Activated naive CD4-positive, alpha-beta T cell treated with anti-CD3 and anti-CD28 coated beads, Interleukin-2, amount 10 ng/mL, durations not matched to agents 7 days and 5 days (primary cell): ENCODE measurements around the gene FOXE1.

Experiments
- CTCF ChIA-PET: fragments of 350-600 bp; sonication (Branson Sonifier 250); formaldehyde crosslinking; loops from one replicate; lab custom pipeline; 2021; ENCODE audit warnings: antibody characterized with exemption; lab: Charles Lee
- DNase-seq: peaks from one replicate; pipeline ENCODE4 v3.0.0-alpha.2; 2020
- H3K27ac Mint-ChIP-seq: one replicate; pipeline ENCODE4 v1.8.0; 2021; ENCODE audit warnings: mild to moderate bottlenecking, moderate library complexity, mixed read lengths
- H3K27me3 Mint-ChIP-seq: one replicate; pipeline ENCODE4 v1.8.0; 2021; ENCODE audit warnings: mild to moderate bottlenecking, mixed read lengths
- H3K36me3 Mint-ChIP-seq: one replicate; pipeline ENCODE4 v1.8.0; 2021; ENCODE audit warnings: mixed read lengths
- H3K4me1 Mint-ChIP-seq: one replicate; pipeline ENCODE4 v1.8.0; 2021; ENCODE audit warnings: mixed read lengths
- H3K4me3 Mint-ChIP-seq: one replicate; pipeline ENCODE4 v1.8.0; 2021; ENCODE audit warnings: mild to moderate bottlenecking, moderate library complexity, mixed read lengths
- H3K9me3 Mint-ChIP-seq: one replicate; pipeline ENCODE4 v1.8.0; 2021; ENCODE audit warnings: mixed read lengths

The FOXE1 gene

GRCh38 chr9:97895695-97896332 lies 42.8 kb downstream of the FOXE1 start:
- peaks cover 18% of the 10 kb centered on the region for H3K36me3 Mint-ChIP-seq
- H3K9me3 Mint-ChIP-seq: peaks cover 10% of the 10 kb centered on the region
- H3K27me3 Mint-ChIP-seq: no peaks in the 10 kb centered on the region
- H3K27ac Mint-ChIP-seq: no peak overlapping the region
- peak; percentile 42 for DNase-seq
- peaks cover 17% of the 10 kb centered on the region for H3K4me1 Mint-ChIP-seq
- CTCF ChIA-PET: interaction anchor here (0.5 to 3.0 kb wide), 10 partner anchors 8 to 1305 kb away, joined by 3 to 12 read pairs (median 4); partner anchors contain the start of gene TRMO
- no peak overlapping the region for H3K4me3 Mint-ChIP-seq

DNA sequence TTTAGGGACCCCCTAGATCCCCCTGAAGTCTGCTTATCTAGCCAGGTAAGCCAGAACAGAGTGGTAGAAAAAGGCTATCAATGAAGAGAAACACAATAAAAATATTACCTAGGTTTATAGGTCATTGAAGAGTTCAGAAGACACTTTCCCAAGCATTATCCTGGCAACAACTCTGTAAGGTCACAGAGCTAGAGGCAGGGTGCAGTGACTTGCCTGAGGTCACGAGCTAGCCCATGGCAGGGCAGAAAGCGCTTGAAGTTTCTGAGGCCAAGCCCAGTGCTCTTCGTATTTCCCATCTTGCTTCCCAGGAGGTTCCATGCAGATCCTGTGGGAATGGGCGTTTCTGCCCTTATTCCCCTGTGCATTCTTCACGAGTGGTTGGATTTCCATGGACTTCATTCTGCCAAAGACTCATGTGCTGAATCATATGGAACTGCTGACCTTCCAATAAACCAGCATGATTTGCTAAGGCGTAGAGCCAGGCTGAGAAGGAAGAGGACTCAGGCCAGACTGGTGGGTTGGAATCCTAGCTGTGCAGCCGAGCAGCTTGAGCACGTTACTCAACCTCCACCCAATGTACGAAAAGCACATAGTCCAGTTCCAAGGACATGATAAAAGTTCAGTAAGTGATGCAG lies 47.2 kb downstream of the FOXE1 start:
- peaks cover 59% of the 10 kb centered on the region for H3K4me1 Mint-ChIP-seq

DNA sequence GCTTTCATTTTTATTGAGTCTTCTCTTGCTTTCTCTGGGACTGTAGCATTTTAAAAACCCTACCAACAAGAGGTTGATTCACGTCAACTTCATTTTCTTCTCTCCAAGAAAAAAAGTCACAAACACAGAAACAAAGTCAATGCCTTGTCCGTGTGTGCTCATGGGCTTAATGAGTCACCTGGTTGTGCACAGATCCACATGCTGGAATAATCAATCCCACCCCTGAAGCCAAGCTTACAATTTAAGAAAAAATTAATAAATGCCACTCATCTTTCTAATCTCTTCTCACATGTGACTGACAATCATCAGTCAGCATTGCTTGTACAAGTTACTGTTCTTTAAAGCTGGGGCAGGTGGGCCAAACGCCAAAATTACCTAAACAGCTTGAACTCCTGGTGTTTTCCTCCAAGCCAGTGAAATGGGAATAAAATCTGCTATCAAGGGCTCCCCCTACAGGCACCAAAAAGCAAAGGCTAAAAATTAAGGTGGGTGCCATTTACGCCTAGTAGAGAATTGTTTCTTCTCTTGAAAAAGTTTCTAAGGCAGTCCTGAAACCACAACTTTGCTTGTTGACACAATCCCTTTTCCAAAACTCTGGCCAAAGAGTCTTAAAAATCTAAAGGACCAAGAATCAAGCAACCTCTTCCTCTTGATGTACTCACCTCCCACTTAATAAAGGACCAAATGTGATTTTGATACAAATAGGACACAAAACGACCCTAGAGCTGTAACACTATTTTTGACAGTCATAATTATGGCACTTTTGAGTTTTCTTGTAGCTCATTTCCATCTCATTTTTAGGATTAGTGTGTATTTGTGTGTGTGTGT lies 47.9 kb downstream of the FOXE1 start:
- Mint-ChIP-seq H3K36me3 (peaks cover 34% of the 10 kb centered on the region), H3K27ac (peak overlapping the region; percentile 86), H3K4me3 (no peak overlapping the region), H3K27me3 (no peaks in the 10 kb centered on the region), H3K4me1 (peaks cover 62% of the 10 kb centered on the region), H3K9me3 (no peaks in the 10 kb centered on the region)
- CTCF ChIA-PET: interaction anchor here (0.8 to 5.9 kb wide), 17 partner anchors 10 to 227 kb away, joined by 3 to 134 read pairs (median 4); partner anchors contain the start of gene TRMO
- DNase-seq: peak; percentile 36

More for the DNA sequence above, 47.2 kb downstream of the FOXE1 start:
- CTCF ChIA-PET: interaction anchor here (1.0 to 5.9 kb wide), 13 partner anchors 9 to 194 kb away, joined by 3 to 134 read pairs (median 5); partner anchors contain the start of gene TRMO
- H3K9me3 Mint-ChIP-seq: no peaks in the 10 kb centered on the region
- H3K4me3 Mint-ChIP-seq: no peak overlapping the region
- no peak overlapping the region for H3K27ac Mint-ChIP-seq
- H3K27me3 Mint-ChIP-seq: no peaks in the 10 kb centered on the region
- H3K36me3 Mint-ChIP-seq: peaks cover 39% of the 10 kb centered on the region
- no peak for DNase-seq

DNA sequence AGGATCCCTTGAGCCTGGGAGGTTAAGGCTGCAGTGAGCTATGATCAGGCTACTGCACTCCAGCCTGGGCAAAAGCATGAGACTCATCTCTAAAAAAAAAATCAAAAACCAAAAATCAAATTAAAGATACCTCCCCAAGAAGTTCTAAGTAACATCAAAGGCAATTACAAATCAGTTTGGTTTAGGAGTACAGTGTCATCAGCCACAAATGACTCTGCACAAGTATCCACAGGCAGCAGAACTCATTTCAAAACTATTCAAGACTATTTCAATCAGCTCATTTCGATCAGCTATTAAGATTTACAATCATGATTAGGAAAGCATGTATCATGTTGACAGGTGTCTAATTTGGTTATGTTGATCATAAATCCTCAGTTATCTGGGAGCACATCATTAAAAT lies 50.2 kb downstream of the FOXE1 start:
- Mint-ChIP-seq H3K9me3 (no peaks in the 10 kb centered on the region), H3K4me3 (peak overlapping the region; percentile 35), H3K36me3 (peaks cover 47% of the 10 kb centered on the region), H3K27ac (peak overlapping the region; percentile 97), H3K27me3 (no peaks in the 10 kb centered on the region), H3K4me1 (peaks cover 80% of the 10 kb centered on the region)
- CTCF ChIA-PET: interaction anchor here (1.3 to 5.9 kb wide), 4 partner anchors 8 to 135 kb away, joined by 3 to 134 read pairs (median 24); partner anchors contain the start of gene TRMO
- DNase-seq: no peak

DNA sequence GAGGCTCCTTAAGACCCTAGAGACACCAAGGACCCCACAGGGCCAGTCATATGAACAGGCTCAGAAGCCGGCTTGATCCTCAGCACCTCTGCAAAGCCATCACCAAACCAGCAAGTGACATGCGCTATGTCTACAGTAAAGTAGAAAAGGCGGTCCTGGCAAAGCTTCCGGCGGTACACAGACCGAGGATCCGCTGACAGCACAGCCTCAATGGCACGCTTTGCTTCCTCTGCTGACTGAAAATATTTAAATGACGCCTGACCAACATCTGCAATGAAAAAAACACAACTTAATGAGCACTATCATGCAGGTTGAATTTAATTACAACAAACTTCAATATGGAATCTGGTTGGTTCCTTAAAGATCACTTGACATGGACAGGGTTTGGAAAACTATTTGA lies 51.7 kb downstream of the FOXE1 start:
- CTCF ChIA-PET: interaction anchor here (1.8 to 6.2 kb wide), 3 partner anchors 9 to 17 kb away, joined by 12 to 51 read pairs (median 26); partner anchors contain the start of gene TRMO
- H3K9me3 Mint-ChIP-seq: no peaks in the 10 kb centered on the region
- peaks cover 93% of the 10 kb centered on the region for H3K4me1 Mint-ChIP-seq
- peak overlapping the region; percentile 77 for H3K4me3 Mint-ChIP-seq
- DNase-seq: peak; percentile 82
- peaks cover 55% of the 10 kb centered on the region for H3K36me3 Mint-ChIP-seq
- no peaks in the 10 kb centered on the region for H3K27me3 Mint-ChIP-seq
- peak overlapping the region; percentile 97 for H3K27ac Mint-ChIP-seq

DNA sequence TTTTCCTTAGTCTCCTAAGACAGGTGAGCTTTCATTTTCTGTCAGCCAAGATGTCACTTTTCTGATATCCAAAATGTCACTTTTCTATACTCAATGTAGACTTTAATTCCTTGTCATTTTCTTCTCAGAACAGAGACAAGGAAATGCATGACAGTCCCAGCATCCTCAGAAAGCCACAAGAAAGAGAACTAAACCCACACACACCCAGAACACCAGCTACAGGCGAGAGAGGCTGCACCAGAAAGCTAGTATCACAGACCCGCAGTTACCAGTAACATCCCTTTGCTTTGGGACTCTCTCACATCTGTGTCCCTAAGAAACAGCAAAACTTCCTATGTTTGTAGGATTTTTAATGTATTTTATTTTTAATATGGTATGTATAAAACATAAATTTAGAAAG lies 52.2 kb downstream of the FOXE1 start:
- Mint-ChIP-seq H3K9me3 (no peaks in the 10 kb centered on the region), H3K27me3 (no peaks in the 10 kb centered on the region), H3K4me3 (peak overlapping the region; percentile 77), H3K27ac (peak overlapping the region; percentile 99), H3K4me1 (peaks cover 93% of the 10 kb centered on the region), H3K36me3 (peaks cover 55% of the 10 kb centered on the region)
- peak; percentile 73 for DNase-seq
- CTCF ChIA-PET: interaction anchor here (4.0 to 6.2 kb wide), 2 partner anchors 15 to 17 kb away, joined by 26 to 51 read pairs; partner anchors contain the start of gene TRMO
